Esophagus (tissue), 2 donors: ENCODE results near the gene BRCC3. TPM values are rescaled to one million over a fixed set of nuclear protein-coding genes. Genes with fewer than 3 reads are reported as not detected.

Experiments
- H3K27ac ChIP-seq, 2 donors: one replicate each; pipeline ENCODE4 v1.5.1; 2013; ENCODE audit warnings: low read depth in 2 of 2, mild to moderate bottlenecking in 2 of 2, inconsistent platforms in 1 of 2, low read length in 1 of 2, moderate library complexity in 1 of 2
- H3K27me3 ChIP-seq, 2 donors: one replicate each; pipeline ENCODE4 v1.6.1; 2013; ENCODE audit warnings: low read length in 2 of 2, control low read depth in 1 of 2, mild to moderate bottlenecking in 1 of 2; ENCODE audit not compliant: insufficient read depth in 2 of 2, control insufficient read depth in 1 of 2
- H3K36me3 ChIP-seq, 2 donors: one replicate each; pipeline ENCODE4 v1.6.1; 2013; ENCODE audit warnings: low read length in 1 of 2; ENCODE audit not compliant: control insufficient read depth in 2 of 2, insufficient read depth in 2 of 2
- H3K4me1 ChIP-seq, 2 donors: one replicate each; pipeline ENCODE4 v1.6.1; 2013; ENCODE audit warnings: low read length in 1 of 2; ENCODE audit not compliant: control insufficient read depth in 2 of 2, insufficient read depth in 2 of 2
- H3K4me3 ChIP-seq, 2 donors: one replicate each; pipeline ENCODE4 v1.5.1; 2013; ENCODE audit warnings: low read length in 2 of 2, mild to moderate bottlenecking in 2 of 2, low read depth in 1 of 2, moderate library complexity in 1 of 2
- H3K9me3 ChIP-seq, 2 donors: one replicate each; pipeline ENCODE4 v1.6.1; 2013; ENCODE audit warnings: mild to moderate bottlenecking in 2 of 2, low read depth in 1 of 2, low read length in 1 of 2, moderate library complexity in 1 of 2; ENCODE audit not compliant: control insufficient read depth in 2 of 2, insufficient read depth in 1 of 2
- WGBS, 2 donors: extraction: QIAGEN DNeasy Blood & Tissue Kit; methylation state at CpG; one replicate each; pipeline ENCODE4 v1.1.7; 2013; 5-methylcytosine and 5-hydroxymethylcytosine counted together
- polyA plus RNA-seq, 2 donors: library from polyadenylated mRNA; stranded (reverse); fragments of 200-250 nt; gene quantifications; one replicate each; pipeline ENCODE4 v1.2.3, GENCODE V29; 2013
- donor health status: healthy with polysubstance abuse.
- donor health status: Bipolar disorder and iron deficiency.

Gene BRCC3
- polyA plus RNA-seq, 2 donors, result 9.8 to 17.6 TPM

DNA sequence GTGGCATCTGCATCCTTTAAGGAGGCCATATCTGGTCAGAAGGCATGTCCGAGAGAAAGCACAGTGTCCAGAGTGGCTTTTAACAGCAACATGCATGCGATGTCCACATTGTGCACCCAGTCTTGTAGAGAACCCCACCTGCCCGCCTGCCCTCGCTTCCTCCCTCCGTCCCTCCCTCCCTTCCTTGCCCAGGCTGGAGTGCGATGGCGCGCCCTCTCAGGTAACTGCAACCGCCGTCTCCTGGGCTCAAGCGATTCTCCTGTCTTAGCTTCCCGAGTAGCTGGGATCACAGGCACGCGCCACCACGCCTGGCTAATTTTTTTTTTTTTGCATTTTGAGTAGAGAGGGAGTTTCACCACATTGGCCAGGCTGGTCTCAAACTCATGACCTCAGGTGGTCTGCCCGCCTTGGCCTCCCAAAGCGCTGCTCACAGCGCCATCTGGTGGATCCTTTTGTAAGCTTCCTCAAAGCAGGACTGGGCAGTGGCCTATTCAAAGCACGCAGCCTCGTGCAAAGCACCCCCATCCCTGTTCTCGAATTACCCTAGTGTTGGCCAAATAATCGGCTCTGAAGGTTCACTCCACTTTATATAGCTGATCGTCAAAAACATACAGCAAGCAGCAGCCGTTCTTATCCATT is 15.0 kb downstream of the BRCC3 start:
- Histone ChIP-seq H3K27ac (no peak overlapping the region), H3K4me1 (no peaks in the 10 kb centered on the region), H3K36me3 (peaks cover 0 to 3% of the 10 kb centered on the region in 2 donors), H3K9me3 (no peaks in the 10 kb centered on the region), H3K4me3 (no peak overlapping the region), H3K27me3 (no peaks in the 10 kb centered on the region)
- 75 to 87% methylated on average over 24 of the region's 24 CpGs for WGBS, 2 donors

DNA sequence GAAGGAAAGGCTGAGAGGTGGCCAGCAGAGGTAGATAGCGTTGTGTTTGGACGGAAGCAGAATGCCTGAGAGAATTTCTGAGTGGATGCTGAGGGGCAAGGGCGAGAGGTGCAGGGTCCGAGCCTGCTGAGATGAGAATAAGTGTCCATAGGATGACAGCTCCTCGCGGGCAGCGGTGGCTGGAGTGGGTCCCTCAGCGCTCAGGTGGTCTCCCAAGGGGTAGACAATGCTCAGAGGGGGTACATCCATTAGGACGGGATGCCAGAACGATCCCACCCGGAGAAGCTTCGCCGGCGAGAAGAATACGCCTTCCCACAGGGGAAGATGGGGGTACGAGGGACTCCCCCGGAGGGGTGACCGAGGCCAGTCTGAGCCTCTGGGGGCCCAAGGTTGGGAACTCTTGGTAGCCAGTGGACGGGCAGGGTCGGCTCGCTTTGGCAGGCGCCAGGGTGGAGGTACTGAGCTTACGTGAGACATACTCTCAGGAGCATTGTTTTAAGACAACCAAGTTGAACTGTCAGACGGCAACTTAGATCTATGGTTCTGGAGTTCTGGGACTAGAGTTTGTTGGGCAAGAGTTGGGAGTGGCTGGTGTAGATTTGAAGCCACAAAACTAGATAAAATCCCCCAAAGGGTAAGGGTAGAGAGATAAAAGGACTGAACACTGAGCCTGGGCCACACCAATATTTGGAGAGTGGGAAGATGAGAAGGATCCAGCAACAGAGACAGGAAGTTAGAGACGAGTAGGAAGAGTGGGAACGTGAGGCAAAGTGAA is 15.8 kb downstream of the BRCC3 start:
- Histone ChIP-seq H3K9me3 (no peaks in the 10 kb centered on the region), H3K27me3 (no peaks in the 10 kb centered on the region), H3K4me3 (no peak overlapping the region), H3K36me3 (peaks cover 0 to 3% of the 10 kb centered on the region in 2 donors), H3K4me1 (no peaks in the 10 kb centered on the region), H3K27ac (no peak overlapping the region)
- 93 to 97% methylated on average over 26 of the region's 26 CpGs for WGBS, 2 donors

DNA sequence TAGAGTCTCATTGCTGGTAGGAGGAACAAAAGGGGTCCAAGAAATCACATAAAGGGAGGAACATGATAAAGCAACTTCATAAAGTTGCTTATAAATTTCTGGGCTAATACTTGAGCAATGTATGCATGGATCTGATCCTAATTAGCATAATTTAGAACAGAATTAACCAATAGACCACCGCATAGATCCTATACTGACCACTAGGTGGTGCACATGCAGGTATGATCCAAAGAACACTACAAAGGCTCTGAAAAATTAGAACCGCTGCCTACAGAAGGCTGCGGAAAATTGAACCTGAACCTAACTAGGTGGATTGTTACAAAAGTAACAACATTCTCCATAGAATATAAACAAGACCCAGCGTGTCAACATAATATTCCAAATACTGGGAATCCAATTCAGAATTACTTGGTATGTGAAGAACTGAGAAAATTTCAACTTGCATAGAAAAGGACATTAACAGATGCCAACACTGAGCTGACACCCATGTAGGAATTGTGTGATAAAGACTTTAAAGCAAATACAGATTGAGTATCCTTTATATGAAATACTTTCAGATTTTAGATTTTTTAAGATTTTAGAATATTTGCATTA is 23.3 kb downstream of the BRCC3 start:
- no peaks in the 10 kb centered on the region for H3K4me1 ChIP-seq
- H3K36me3 ChIP-seq, result peaks cover 0 to 4% of the 10 kb centered on the region in 2 donors
- H3K27ac ChIP-seq, result no peak overlapping the region
- 37 to 38% methylated on average over 4 of the region's 4 CpGs for WGBS, 2 donors
- no peaks in the 10 kb centered on the region for H3K9me3 ChIP-seq
- no peaks in the 10 kb centered on the region for H3K27me3 ChIP-seq
- no peak overlapping the region for H3K4me3 ChIP-seq

DNA sequence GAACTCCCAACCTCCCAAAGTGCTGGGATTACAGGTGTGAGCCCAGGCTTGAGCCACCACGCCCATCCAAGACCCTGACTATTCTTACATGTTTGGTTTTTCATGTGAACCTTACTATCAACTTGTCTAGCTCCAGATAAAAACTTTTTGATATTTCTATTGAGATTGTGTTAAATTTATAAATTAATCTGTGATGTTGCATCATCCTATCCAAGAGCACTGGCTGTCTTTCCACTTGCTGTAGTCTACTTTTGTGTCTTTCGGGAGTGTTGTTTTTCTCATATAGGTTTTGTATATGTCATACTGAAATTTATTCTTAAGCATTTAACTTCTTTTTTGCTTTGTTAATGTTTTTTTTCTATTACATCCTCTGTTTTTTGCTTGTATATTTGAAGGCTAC is 34.6 kb downstream of the BRCC3 start:
- Histone ChIP-seq H3K27ac (no peak overlapping the region), H3K4me1 (no peaks in the 10 kb centered on the region), H3K4me3 (no peak overlapping the region), H3K36me3 (no peaks in the 10 kb centered on the region), H3K9me3 (no peaks in the 10 kb centered on the region), H3K27me3 (no peaks in the 10 kb centered on the region)
- 89 to 100% methylated on average over 2 of the region's 2 CpGs for WGBS, 2 donors

DNA sequence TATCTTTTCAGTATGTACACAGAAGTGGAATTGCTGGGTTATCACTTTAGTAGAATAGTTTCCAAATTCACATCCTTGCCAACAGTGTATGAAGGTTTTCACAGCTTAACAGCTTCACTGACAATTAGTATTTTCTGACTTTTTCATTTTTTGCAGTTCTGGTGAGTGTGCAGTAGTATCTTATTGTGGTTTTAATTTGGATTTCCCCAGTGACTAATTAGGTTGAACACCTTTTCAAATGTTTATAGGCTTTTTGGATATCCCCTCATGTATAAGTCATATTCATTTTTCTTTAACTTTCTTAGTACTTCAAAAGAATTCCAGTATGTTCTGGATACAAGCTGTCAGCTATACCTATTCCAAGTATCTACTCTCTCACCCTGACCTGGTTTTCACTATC is 37.1 kb downstream of the BRCC3 start:
- Histone ChIP-seq H3K9me3 (no peaks in the 10 kb centered on the region), H3K36me3 (no peaks in the 10 kb centered on the region), H3K27me3 (no peaks in the 10 kb centered on the region), H3K27ac (no peak overlapping the region), H3K4me1 (no peaks in the 10 kb centered on the region), H3K4me3 (no peak overlapping the region)

DNA sequence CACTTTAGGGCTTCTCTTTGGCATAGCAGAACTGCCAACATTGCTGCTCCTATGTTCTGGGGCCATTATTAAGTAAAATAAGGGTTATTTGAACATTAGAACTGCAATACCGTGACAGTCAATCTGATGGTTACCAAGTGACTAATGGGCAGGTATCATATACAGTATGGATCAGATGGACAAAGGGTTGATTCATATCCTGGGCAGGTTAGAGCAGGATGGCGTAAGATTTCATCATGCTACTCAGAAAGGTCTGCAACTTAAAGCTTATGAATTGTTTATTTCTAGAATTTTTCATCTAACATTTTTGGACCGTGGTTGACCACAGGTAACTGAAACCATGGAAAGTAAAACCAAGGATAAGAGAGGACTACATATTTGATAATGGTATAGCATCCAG is 40.9 kb downstream of the BRCC3 start:
- WGBS, 2 donors, result 75 to 80% methylated on average over 3 of the region's 3 CpGs
- Histone ChIP-seq H3K4me3 (no peak overlapping the region), H3K27ac (no peak overlapping the region), H3K27me3 (no peaks in the 10 kb centered on the region), H3K36me3 (no peaks in the 10 kb centered on the region), H3K9me3 (no peaks in the 10 kb centered on the region), H3K4me1 (no peaks in the 10 kb centered on the region)

DNA sequence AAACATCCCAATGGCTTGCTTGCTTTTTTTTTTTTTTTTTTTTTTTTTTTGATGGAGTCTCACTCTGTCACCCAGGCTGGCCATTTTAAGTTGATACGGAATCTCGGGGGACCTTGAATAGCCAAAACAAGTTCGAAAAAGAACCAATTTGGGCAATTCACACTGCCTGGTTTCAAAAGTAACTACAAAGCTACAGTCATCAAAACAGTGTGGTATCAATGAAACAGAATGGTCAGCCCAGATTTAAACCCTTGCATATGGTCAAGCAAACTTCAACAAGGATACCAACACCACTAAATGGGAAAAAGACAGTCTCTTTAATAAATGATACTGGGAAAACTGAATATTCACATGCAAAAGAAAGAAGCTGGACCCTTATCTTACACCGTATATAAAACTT is 41.8 kb downstream of the BRCC3 start:
- Histone ChIP-seq H3K27ac (no peak overlapping the region), H3K4me3 (no peak overlapping the region)
- WGBS, 2 donors, result 86 to 98% methylated on average over 4 of the region's 4 CpGs

DNA sequence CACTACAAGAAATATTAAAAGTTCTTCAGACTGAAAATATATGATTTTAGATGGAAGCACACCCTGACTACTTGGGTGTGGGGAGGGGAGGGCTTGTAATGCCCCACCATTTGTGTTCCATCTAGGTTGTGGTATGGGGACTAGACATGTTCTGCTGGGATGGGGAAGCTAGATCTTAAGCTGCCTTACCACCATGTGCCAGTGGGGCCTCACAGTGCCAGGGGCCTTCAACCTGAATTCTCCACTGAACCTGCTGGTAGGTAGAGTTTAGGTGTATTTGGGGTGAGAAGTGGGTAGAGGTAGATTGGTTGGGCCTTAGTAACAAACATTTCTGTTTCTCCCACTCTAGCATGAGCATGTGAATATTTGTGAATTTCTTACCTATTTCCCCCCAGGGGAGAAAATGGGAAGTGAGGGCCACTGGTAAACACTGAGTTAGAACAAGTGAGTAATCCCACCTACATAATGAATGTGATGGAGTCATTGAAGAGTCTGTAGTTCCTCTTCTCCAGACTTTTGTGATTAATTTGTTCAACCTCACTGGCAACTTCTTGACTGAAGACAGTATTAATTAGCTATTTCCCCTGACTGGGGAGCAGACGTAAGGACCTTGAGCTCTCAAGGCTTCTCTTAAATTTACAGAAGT is 44.0 kb downstream of the BRCC3 start:
- WGBS, 2 donors, result 88 to 93% methylated on average over 1 of the region's 1 CpG
- Histone ChIP-seq H3K27ac (no peak overlapping the region), H3K36me3 (no peaks in the 10 kb centered on the region), H3K4me3 (no peak overlapping the region), H3K9me3 (no peaks in the 10 kb centered on the region), H3K4me1 (no peaks in the 10 kb centered on the region), H3K27me3 (no peaks in the 10 kb centered on the region)

More for the DNA sequence above, 41.8 kb downstream of the BRCC3 start:
- H3K4me1 ChIP-seq, result no peaks in the 10 kb centered on the region
- H3K36me3 ChIP-seq, result no peaks in the 10 kb centered on the region
- no peaks in the 10 kb centered on the region for H3K27me3 ChIP-seq
- H3K9me3 ChIP-seq, result no peaks in the 10 kb centered on the region

DNA sequence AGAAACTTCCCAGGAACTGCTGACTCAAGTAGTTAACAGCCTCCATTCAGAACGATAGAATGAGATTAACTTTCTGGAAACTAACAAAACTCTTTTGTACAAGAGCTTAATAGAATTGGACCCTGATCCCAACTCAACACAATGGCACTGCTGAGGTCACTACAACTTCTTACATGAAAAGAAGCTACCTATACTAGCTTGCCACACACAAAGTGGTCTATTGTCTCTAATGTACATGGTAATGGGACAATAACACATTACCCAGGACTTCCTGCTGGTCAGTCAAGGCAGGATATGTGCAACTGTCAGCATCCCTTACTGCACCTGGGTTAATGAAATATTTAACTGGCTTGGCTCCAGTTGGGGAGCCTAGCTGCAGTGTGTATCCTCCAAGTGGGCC is 56.2 kb downstream of the BRCC3 start:
- WGBS, 2 donors, result 53 to 63% methylated on average over 1 of the region's 1 CpG
- peaks cover 0 to 3% of the 10 kb centered on the region in 2 donors for H3K9me3 ChIP-seq
- H3K27ac ChIP-seq, result no peak overlapping the region
- no peak overlapping the region for H3K4me3 ChIP-seq
- no peaks in the 10 kb centered on the region for H3K27me3 ChIP-seq
- H3K36me3 ChIP-seq, result no peaks in the 10 kb centered on the region
- H3K4me1 ChIP-seq, result no peaks in the 10 kb centered on the region
